HL-60 (cell line): ENCODE results near the gene NRP2.

Source experiments
- DNase-seq, 2 experiments: peaks; one replicate each; pipeline ENCODE4 v3.0.0-alpha.2; 2010 to 2020; ENCODE audit warnings: low read depth in 1 of 2, low spot score in 1 of 2
- H3K27ac ChIP-seq: fragments of 250-450 bp; sonication (Bioruptor Pico); replicated peaks from 2 replicates; pipeline ENCODE4 v1.5.1; 2020; ENCODE audit warnings: mild to moderate bottlenecking, moderate library complexity
- H3K27me3 ChIP-seq: fragments of 250-450 bp; sonication (Bioruptor Pico); 2 replicates; pipeline ENCODE4 v1.5.1; 2021; ENCODE audit warnings: mild to moderate bottlenecking, moderate library complexity; ENCODE audit not compliant: insufficient read depth, poor library complexity, severe bottlenecking
- H3K4me3 ChIP-seq: replicated peaks from 2 replicates; pipeline ENCODE4 v1.5.1; 2011; ENCODE audit warnings: mild to moderate bottlenecking, control low read depth, low read length; ENCODE audit not compliant: insufficient read depth
- CTCF ChIP-seq: IDR thresholded peaks from one replicate; pipeline ENCODE4 v1.5.1; 2011; ENCODE audit warnings: low read length, control low read depth, inconsistent platforms; ENCODE audit not compliant: insufficient read depth
- GABPA ChIP-seq: IDR thresholded peaks from 2 replicates; pipeline ENCODE4 v1.6.1; 2012; ENCODE audit warnings: low read depth
- POLR2AphosphoS5 ChIP-seq: IDR thresholded peaks from 2 replicates; pipeline ENCODE4 v1.6.1; 2012; ENCODE audit warnings: low read depth
- REST ChIP-seq: IDR thresholded peaks from 2 replicates; pipeline ENCODE4 v1.6.1; 2012; ENCODE audit warnings: low read depth; ENCODE audit not compliant: insufficient replicate concordance
- SPI1 ChIP-seq: IDR thresholded peaks from 2 replicates; pipeline ENCODE4 v1.6.1; 2012; ENCODE audit warnings: low read depth, mild to moderate bottlenecking, borderline replicate concordance

Gene NRP2

GRCh38 chr2:205845446-205845845, 163.1 kb downstream of the NRP2 start:
- no peak overlapping the region for H3K4me3 ChIP-seq
- no peak overlapping the region for H3K27ac ChIP-seq
- no peak for TF ChIP-seq GABPA
- TF ChIP-seq SPI1 = no peak
- TF ChIP-seq REST = no peak
- TF ChIP-seq POLR2AphosphoS5 = no peak
- TF ChIP-seq CTCF = no peak
- H3K27me3 ChIP-seq = no peaks in the 10 kb centered on the region
- DNase-seq = no peak
